Measurements from ENCODE around the gene KIAA0753. TPM values are rescaled to one million over a fixed set of nuclear protein-coding genes. Genes with fewer than 3 reads are reported as not detected.

The KIAA0753 gene
- total RNA-seq, 4 donors from 2014 or later, result 8.1 to 19.6 (median 13.8) TPM

- DNase-seq (ENCODE audit: low spot score in 2 of 2), result no peak
- intact Hi-C loops (cut with DNase I; ENCODE audit: low total_unique reads), result no loop called here
- no peak overlapping the region for H3K4me3 ChIP-seq (ENCODE audit: low read depth, poor library complexity, severe bottlenecking)
- whole genome bisulfite sequencing, 2 donors, result 94 to 97% methylated on average over 3 of the region's 3 CpGs
- TF ChIP-seq POLR2A (IDR thresholded peaks at IDR 0.05), result no peak
- no peak for TF ChIP-seq CTCF (IDR thresholded peaks at IDR 0.05)
Observed at GRCh38 chr17:6683730-6684459, 43.4 kb upstream of the KIAA0753 start.

- 92 to 97% methylated on average over 3 of the region's 3 CpGs for WGBS, 2 donors
- H3K4me3 ChIP-seq (ENCODE audit: low read depth, poor library complexity, severe bottlenecking), result no peak overlapping the region
- no peak for DNase-seq (ENCODE audit: low spot score in 2 of 2)
- no peak for TF ChIP-seq CTCF (IDR thresholded peaks at IDR 0.05)
- TF ChIP-seq POLR2A (IDR thresholded peaks at IDR 0.05), result no peak
- intact Hi-C loops (cut with DNase I; ENCODE audit: low total_unique reads), result no loop called here
Observed at GRCh38 chr17:6683081-6683684, 42.7 kb upstream of the KIAA0753 start.

GRCh38 chr17:6682339-6682738 lies 41.8 kb upstream of the KIAA0753 start:
- H3K4me3 ChIP-seq (ENCODE audit: low read depth, poor library complexity, severe bottlenecking), result no peak overlapping the region
- TF ChIP-seq CTCF (IDR thresholded peaks at IDR 0.05), result no peak
- no peak for TF ChIP-seq POLR2A (IDR thresholded peaks at IDR 0.05)
- 88 to 97% methylated on average over 4 of the region's 4 CpGs for WGBS, 2 donors
- intact Hi-C loops (cut with DNase I; ENCODE audit: low total_unique reads), result no loop called here
- no peak for DNase-seq (ENCODE audit: low spot score in 2 of 2)

GRCh38 chr17:6681671-6682070 lies 41.2 kb upstream of the KIAA0753 start:
- no peak overlapping the region for H3K4me3 ChIP-seq (ENCODE audit: low read depth, poor library complexity, severe bottlenecking)
- WGBS, 2 donors, result 67 to 69% methylated on average over 5 of the region's 5 CpGs
- no peak for DNase-seq (ENCODE audit: low spot score in 2 of 2)
- TF ChIP-seq POLR2A (IDR thresholded peaks at IDR 0.05) (no peak), CTCF (IDR thresholded peaks at IDR 0.05) (no peak)
- intact Hi-C loops (cut with DNase I; ENCODE audit: low total_unique reads), result no loop called here

- TF ChIP-seq POLR2A (IDR thresholded peaks at IDR 0.05) (no peak), CTCF (IDR thresholded peaks at IDR 0.05) (no peak)
- no peak for DNase-seq (ENCODE audit: low spot score in 2 of 2)
- H3K4me3 ChIP-seq (ENCODE audit: low read depth, poor library complexity, severe bottlenecking), result no peak overlapping the region
- intact Hi-C loops (cut with DNase I; ENCODE audit: low total_unique reads), result no loop called here
- WGBS, 2 donors, result 64 to 73% methylated on average over 4 of the region's 4 CpGs
Observed at GRCh38 chr17:6681176-6681575, 40.7 kb upstream of the KIAA0753 start.

Measured in lower leg skin (tissue), 4 donors.